Stomach (tissue), 4 donors: ENCODE data around the gene NEB.

Experiments used
- CTCF ChIP-seq, 7 experiments: fragments of 450-650 bp in 4 of 7; fragments of 200-600 bp in 3 of 7; sonication (generic) in 3 of 7; IDR thresholded peaks; one replicate each; pipeline ENCODE4 v1.5.1; 2016 to 2019; ENCODE audit warnings: antibody characterized with exemption in 7 of 7, control low read depth in 2 of 7, mild to moderate bottlenecking in 1 of 7
- EP300 ChIP-seq: sonication (generic); formaldehyde crosslinking; IDR thresholded peaks from one replicate; pipeline ENCODE4 v1.6.1; 2017; ENCODE audit warnings: antibody characterized with exemption
- POLR2A ChIP-seq, 4 donors: fragments of 450-650 bp; IDR thresholded peaks; one replicate each; pipeline ENCODE4 v1.6.1; 2016; ENCODE audit warnings: antibody characterized with exemption in 4 of 4, control low read depth in 2 of 4, mild to moderate bottlenecking in 1 of 4, moderate library complexity in 1 of 4

GRCh38 chr2:151620761-151621160 is 113.5 kb downstream of the NEB start:
- no peak for TF ChIP-seq CTCF (IDR thresholded peaks at IDR 0.05)
- no peak for TF ChIP-seq POLR2A (IDR thresholded peaks at IDR 0.05)
- TF ChIP-seq EP300 = no peak
